SU-DHL-6 (cell line): ENCODE measurements around the gene IL21R.

Experiments
- H2AFZ ChIP-seq: fragments of 200-600 bp; sonication (generic); 2 replicates; pipeline ENCODE4 v1.6.1; 2014; ENCODE audit warnings: low read depth, mild to moderate bottlenecking, moderate library complexity, mixed read lengths, antibody characterized with exemption, low read length; ENCODE audit not compliant: severe bottlenecking
- H3F3A ChIP-seq: fragments of 200-600 bp; shearing (Covaris generic); 2 replicates; pipeline ENCODE4 v1.6.0; 2016; ENCODE audit warnings: antibody characterized with exemption, mild to moderate bottlenecking; ENCODE audit not compliant: insufficient read depth
- H3K27ac ChIP-seq: fragments of 200-600 bp; sonication (generic); 2 replicates; pipeline ENCODE4 v1.5.1; 2016; ENCODE audit warnings: low read depth, mild to moderate bottlenecking, low read length, moderate library complexity, mixed read lengths
- H3K27me3 ChIP-seq: fragments of 200-600 bp; sonication (generic), shearing (Covaris generic); 2 replicates; pipeline ENCODE4 v1.6.0; 2014; ENCODE audit warnings: mild to moderate bottlenecking, low read length
- H3K36me3 ChIP-seq: fragments of 200-600 bp; sonication (generic); 2 replicates; pipeline ENCODE4 v1.6.1; 2014; ENCODE audit warnings: mild to moderate bottlenecking, low read length, mixed read lengths
- H3K4me2 ChIP-seq: fragments of 300-600, 200-600 bp; shearing (Covaris generic), sonication (generic); 2 replicates; pipeline ENCODE4 v1.6.0; 2014; ENCODE audit warnings: low read length, low read depth, mild to moderate bottlenecking; ENCODE audit not compliant: poor library complexity, severe bottlenecking
- H3K4me3 ChIP-seq: fragments of 200-600 bp; sonication (generic); 2 replicates; pipeline ENCODE4 v1.5.1; 2014; ENCODE audit warnings: antibody characterized with exemption, low read length, mild to moderate bottlenecking, mixed read lengths; ENCODE audit not compliant: insufficient read depth, poor library complexity, severe bottlenecking
- H3K79me2 ChIP-seq: fragments of 200-600 bp; sonication (generic); 2 replicates; pipeline ENCODE4 v1.6.1; 2014; ENCODE audit warnings: mild to moderate bottlenecking, low read length, moderate library complexity; ENCODE audit not compliant: insufficient read depth
- H3K9ac ChIP-seq: fragments of 200-600 bp; sonication (generic); 2 replicates; pipeline ENCODE4 v1.7.0; 2014; ENCODE audit warnings: mild to moderate bottlenecking, low read length
- H3K9me2 ChIP-seq: fragments of 200-600 bp; sonication (generic); replicated peaks from 2 replicates; pipeline ENCODE4 v1.6.1; 2014; ENCODE audit warnings: low read length; ENCODE audit not compliant: insufficient read depth
- H3K9me3 ChIP-seq: fragments of 200-600 bp; sonication (generic); 2 replicates; pipeline ENCODE4 v1.6.1; 2014; ENCODE audit warnings: low read length, mixed read lengths; ENCODE audit not compliant: insufficient read depth
- H4K20me1 ChIP-seq: fragments of 200-600 bp; sonication (generic); 2 replicates; pipeline ENCODE4 v1.6.1; 2014; ENCODE audit warnings: low read depth, mild to moderate bottlenecking, antibody characterized with exemption, low read length, moderate library complexity, mixed read lengths
- CTCF ChIP-seq: fragments of 200-600 bp; sonication (generic); IDR thresholded peaks from one replicate; pipeline ENCODE4 v1.5.1; 2017; ENCODE audit warnings: antibody characterized with exemption, mild to moderate bottlenecking, low read length, moderate library complexity; ENCODE audit not compliant: insufficient read depth, poor library complexity, severe bottlenecking
- EZH2phosphoT487 ChIP-seq: fragments of 200-600 bp; sonication (generic), shearing (Covaris generic); conservative IDR thresholded peaks from 2 replicates; pipeline ENCODE4 v1.6.1; 2018; ENCODE audit warnings: mild to moderate bottlenecking, antibody characterized with exemption, low read length, moderate library complexity, mixed read lengths

IL21R gene

GRCh38 chr16:27489906-27490305 is 87.9 kb downstream of the IL21R start:
- no peak overlapping the region for H3K9ac ChIP-seq
- no peak for TF ChIP-seq CTCF
- H3K4me2 ChIP-seq, result no peak overlapping the region

GRCh38 chr16:27491894-27492587 is 90.1 kb downstream of the IL21R start:
- TF ChIP-seq CTCF, result no peak
- TF ChIP-seq EZH2phosphoT487, result no peak
- no peaks in the 10 kb centered on the region; the same call in 1 of the 2 replicates for H3K36me3 ChIP-seq
- no peaks in the 10 kb centered on the region for H3K9me2 ChIP-seq
- H2AFZ ChIP-seq, result no peak overlapping the region
- no peak overlapping the region for H3K4me3 ChIP-seq
- H3F3A ChIP-seq, result no peaks in the 10 kb centered on the region
- no peaks in the 10 kb centered on the region for H3K79me2 ChIP-seq
- no peak overlapping the region for H3K9ac ChIP-seq
- H4K20me1 ChIP-seq, result no peaks in the 10 kb centered on the region
- no peaks in the 10 kb centered on the region for H3K27me3 ChIP-seq
- no peak overlapping the region for H3K4me2 ChIP-seq
- H3K9me3 ChIP-seq, result no peaks in the 10 kb centered on the region
- no peak overlapping the region for H3K27ac ChIP-seq

More at GRCh38 chr16:27489906-27490305, 87.9 kb downstream of the IL21R start:
- Histone ChIP-seq H3K9me3 (no peaks in the 10 kb centered on the region), H2AFZ (no peak overlapping the region), H3K36me3 (no peaks in the 10 kb centered on the region; the same call in 1 of the 2 replicates), H3K79me2 (no peaks in the 10 kb centered on the region), H3F3A (no peaks in the 10 kb centered on the region), H3K4me3 (no peak overlapping the region), H3K27me3 (no peaks in the 10 kb centered on the region), H4K20me1 (no peaks in the 10 kb centered on the region), H3K9me2 (no peaks in the 10 kb centered on the region), H3K27ac (no peak overlapping the region)

- H3K4me3 ChIP-seq, result no peak overlapping the region
- no peaks in the 10 kb centered on the region for H3K27me3 ChIP-seq
- no peaks in the 10 kb centered on the region for H3K9me3 ChIP-seq
- H3K9me2 ChIP-seq, result no peaks in the 10 kb centered on the region
- H3K36me3 ChIP-seq, result no peaks in the 10 kb centered on the region; the same call in 1 of the 2 replicates
- H3K4me2 ChIP-seq, result no peak overlapping the region
- no peaks in the 10 kb centered on the region for H3F3A ChIP-seq
- H3K79me2 ChIP-seq, result no peaks in the 10 kb centered on the region
- no peak overlapping the region for H3K9ac ChIP-seq
- no peak for TF ChIP-seq CTCF
- TF ChIP-seq EZH2phosphoT487, result no peak
- no peak overlapping the region for H2AFZ ChIP-seq
- H3K27ac ChIP-seq, result no peak overlapping the region
- no peaks in the 10 kb centered on the region for H4K20me1 ChIP-seq
Measured at GRCh38 chr16:27492588-27492979, 90.6 kb downstream of the IL21R start.
